ENCODE measurements around the gene SIMC1.

SIMC1 gene

DNA sequence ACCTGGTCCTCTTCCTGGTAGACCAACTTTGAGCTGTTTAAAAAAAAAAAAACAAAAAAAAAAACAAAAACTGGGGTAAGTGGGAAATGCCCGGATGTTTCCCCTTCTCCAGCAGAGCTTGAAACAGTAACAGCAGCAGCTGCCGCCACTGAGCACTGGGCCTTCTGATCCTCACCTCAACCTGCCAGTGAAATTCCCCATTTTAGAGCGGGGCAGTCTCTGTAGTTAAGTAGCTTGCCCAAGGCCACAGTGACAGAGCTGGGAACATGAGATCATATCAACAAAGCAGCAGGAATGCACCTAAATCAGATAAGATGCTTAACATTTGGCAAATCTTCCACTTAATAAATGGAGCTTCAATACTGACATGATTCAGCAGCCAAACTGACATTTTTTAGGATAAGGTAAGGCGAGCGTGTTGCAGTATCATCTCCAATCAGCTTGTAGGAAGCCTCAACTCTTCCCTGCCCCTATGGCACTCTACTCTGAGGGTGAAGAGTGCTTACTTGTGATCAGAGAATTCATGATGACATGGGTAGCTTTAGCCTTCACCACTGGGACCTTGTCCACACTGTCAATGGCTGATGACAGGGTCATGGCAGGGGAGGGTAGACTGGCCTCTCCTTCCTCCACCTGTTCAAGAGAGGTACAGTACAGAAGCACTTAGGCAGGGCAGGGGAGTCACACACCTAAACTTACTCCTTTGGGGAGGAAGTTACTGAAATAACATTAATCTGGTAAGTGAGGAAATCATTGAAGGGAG lies 114.1 kb downstream of the SIMC1 start:
- in situ Hi-C loops (cut with MboI; ENCODE audit: low pct_unique_long_range_greater_than_20kb, low sequenced_read_pairs), result no loop called here

DNA sequence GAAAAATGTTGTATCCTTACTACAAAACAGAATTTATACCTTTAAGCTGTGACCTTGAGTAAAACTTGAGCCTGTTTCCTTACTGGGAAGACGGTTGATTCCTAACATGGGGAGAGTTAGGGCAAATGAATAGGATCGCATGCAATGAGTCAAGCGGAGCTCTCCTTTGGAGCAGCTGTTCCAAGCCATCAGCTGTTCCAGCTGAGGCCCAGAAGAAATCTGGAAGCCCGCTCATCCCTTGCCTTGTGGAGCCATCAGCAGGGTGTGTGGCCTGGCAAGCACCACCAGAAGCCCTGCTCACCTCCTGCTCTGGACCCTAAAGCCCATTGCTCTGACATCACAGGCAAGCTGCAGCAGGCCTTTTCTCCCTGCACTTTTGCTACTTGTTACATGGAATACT lies 115.3 kb downstream of the SIMC1 start:
- in situ Hi-C loops (cut with MboI; ENCODE audit: low pct_unique_long_range_greater_than_20kb, low sequenced_read_pairs), result no loop called here
- DNase-seq, result no peak

More for the DNA sequence above, 114.1 kb downstream of the SIMC1 start:
- DNase-seq, result no peak

DNA sequence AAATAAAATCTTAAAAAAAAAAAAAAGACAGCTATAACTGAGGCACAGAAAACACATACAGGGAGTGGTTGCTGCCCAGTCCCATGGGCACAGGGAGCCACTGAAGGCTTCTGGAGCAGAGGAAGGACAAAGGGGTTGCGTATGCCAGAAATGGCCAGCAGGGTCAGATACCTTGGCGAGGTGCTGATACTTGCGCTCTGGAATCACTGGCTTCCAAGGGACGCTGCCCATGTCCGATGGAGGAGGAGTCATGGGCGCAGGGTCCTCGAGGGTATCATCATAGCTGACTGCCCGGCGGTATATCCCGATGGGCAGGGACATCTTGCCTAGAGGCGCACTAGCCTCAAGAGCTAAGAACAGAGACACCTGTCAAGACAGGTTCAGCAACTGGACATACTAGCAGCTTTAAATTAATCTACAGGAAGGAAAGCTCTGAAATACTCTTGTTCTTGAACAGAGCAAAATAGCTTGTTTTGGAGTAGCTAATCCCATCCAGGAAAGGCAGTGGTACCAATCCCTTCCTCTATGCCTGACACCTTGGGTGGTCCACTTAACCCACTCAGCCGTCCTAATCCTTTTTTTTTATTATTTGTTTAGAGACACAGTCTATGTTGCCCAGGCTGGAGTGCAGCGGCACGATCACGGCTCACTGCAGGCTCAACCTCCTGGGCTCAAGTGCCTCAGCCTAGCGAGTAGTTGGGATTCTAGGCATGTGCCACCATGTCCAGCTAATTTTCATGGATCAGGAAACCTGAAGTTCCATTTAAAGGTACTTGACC lies 117.4 kb downstream of the SIMC1 start:
- in situ Hi-C loops (cut with MboI; ENCODE audit: low pct_unique_long_range_greater_than_20kb, low sequenced_read_pairs), result no loop called here
- no peak for DNase-seq

DNA sequence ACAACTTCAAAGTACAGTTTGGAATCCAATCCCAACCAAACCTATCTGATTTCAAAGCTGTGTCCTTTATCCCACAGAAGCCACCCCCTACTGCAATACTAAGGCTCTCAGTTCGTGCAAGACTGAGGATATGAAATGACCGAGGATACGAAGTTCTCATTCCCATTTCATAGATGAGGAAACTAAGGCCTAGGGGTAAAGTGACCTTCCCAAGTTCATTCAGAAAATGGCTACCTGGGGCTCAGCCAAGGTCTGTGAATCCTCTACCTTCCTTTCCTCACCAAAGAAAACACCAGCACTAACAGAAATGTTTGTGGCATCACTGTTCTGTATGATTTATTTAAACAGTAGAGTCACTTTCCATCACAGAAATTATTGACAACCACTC lies 117.9 kb downstream of the SIMC1 start:
- no peak for DNase-seq
- in situ Hi-C loops (cut with MboI; ENCODE audit: low pct_unique_long_range_greater_than_20kb, low sequenced_read_pairs), result no loop called here

DNA sequence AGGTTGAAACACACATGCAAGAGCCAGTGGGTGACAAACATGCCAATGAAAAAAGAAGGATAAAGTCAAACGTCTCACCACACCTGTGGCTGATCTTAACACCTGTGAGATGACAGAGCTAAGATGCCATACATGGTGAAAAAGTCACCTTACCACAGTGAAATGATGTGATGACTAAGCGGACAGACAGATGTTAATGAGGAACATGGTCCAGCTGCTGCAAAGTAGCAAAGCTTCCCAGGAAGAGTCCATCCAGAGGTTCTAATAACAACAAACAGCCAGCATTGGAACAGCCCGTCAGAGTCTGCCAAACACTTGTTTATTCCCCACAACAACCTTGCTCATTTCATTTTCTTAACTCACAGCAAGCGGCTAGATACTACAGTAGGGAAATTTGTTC lies 121.4 kb downstream of the SIMC1 start:
- in situ Hi-C loops (cut with MboI; ENCODE audit: low pct_unique_long_range_greater_than_20kb, low sequenced_read_pairs), result no loop called here

DNA sequence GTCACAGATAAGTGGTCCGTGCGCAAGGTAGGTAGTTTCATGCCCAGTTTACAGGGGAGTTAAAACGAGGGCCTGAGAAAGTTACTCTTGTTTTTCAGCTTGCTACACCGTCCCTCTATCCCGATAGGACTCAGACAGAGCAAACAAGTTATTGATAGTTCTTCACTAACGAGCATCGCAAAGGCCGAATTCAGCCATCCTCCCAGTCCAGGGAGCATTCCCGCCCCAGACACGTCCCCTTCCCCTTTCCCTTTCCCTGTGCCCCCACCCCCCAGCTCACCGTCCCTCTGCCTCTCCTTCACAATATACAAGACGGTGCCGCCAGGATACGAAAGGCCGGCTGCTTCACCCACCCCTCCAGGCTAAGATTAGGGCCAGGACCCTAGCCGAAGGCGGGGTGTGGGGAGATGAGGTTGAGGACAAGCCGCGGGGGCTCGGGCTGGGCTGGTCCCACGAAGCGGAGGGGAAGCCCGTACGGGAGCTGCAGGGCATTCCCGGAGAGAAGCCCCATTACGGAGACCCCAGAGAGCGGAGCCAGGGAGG lies 122.7 kb downstream of the SIMC1 start:
- in situ Hi-C loops (cut with MboI; ENCODE audit: low pct_unique_long_range_greater_than_20kb, low sequenced_read_pairs), result no loop called here
- DNase-seq, result peak; percentile 18

More for the DNA sequence above, 121.4 kb downstream of the SIMC1 start:
- DNase-seq, result no peak

DNA sequence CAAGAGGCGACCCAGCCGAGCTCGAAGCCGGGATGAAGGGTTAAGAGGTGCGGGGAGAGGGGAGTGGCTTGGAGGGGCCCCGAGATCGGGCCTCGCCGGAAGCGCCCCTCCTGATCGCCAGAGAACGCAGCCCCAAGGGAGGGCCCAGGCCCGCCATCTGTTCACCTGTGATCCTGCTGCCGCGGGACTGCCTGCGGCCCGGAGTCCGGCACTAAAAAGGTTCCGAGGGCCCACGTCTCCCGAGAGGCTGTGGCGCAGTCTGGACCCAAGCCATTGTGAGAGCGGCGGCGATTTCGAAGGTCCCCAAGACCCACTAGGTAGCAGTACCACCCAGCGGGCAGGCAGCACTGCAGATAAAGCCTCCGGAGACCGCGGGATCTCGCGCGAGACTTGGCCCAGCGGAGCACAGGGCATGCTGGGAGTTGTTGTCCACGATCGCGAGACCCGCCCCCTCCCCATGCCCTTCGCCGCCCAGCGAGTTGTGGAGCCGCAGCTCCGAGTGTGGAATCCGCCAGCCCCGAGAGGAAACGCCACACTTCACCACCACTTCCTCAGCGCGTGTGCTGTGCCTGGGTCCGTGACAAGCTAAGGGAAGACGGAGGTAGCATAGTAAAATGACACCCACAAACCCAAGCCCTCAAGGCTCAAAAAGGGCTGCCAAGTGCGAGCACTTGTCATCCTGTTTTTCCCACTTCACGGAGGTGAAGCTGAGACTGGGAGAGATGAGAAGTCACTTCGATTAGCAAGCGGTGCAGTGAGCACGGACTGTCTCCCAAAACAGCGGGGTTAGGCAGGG lies 123.4 kb downstream of the SIMC1 start, which contains the start of gene KIAA1191:
TSS of gene KIAA1191 (minus strand) at position 328 of the 796 bp plus-strand sequence. CDS start 2,256 bp downstream, outside the sequence.
- DNase-seq, result peak; percentile 96
- in situ Hi-C loops (cut with MboI; ENCODE audit: low pct_unique_long_range_greater_than_20kb, low sequenced_read_pairs), result no loop called here

DNA sequence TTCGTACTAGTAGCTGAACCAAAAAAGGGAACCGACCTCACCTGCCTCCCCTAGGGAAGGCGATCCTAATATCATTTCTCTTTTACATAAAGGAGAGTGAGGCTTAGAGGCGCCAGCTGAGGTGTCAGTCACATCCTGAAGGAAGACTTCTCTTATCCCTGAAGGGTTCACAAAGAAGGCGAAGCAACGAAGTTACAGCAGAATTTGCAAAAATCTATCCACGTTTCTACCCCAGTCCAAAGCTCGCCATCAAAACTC lies 123.9 kb downstream of the SIMC1 start:
- DNase-seq, result no peak
- in situ Hi-C loops (cut with MboI; ENCODE audit: low pct_unique_long_range_greater_than_20kb, low sequenced_read_pairs), result no loop called here

DNA sequence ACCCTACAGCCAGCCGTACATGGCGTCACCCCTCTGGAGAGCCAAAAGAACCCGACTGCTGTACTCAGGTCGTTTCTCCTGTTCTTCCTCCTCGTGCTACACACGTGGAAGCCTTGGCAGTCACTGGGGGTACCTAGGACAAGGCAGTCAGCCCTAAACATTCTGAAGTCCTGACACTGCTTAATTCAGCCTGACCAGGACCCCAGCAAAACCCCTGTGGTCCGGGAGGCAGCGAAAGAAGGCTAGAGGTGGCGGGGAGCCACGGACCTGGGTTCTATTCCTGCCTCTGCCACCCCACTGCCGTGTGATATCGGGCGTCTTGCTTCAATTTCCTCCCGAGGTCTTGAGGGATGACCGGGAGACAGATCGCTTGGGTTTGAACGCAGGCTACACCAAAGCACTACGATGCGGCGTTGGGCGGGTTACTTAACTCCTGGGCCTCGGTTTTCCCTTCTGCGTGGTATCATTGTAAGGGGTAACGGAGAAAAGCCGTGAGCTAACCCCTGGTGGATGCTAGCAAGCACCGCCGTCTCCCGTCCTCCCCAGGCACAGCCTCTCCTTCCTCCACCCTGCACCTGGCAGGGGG lies 126.6 kb downstream of the SIMC1 start:
- in situ Hi-C loops (cut with MboI; ENCODE audit: low pct_unique_long_range_greater_than_20kb, low sequenced_read_pairs), result no loop called here
- no peak for DNase-seq

DNA sequence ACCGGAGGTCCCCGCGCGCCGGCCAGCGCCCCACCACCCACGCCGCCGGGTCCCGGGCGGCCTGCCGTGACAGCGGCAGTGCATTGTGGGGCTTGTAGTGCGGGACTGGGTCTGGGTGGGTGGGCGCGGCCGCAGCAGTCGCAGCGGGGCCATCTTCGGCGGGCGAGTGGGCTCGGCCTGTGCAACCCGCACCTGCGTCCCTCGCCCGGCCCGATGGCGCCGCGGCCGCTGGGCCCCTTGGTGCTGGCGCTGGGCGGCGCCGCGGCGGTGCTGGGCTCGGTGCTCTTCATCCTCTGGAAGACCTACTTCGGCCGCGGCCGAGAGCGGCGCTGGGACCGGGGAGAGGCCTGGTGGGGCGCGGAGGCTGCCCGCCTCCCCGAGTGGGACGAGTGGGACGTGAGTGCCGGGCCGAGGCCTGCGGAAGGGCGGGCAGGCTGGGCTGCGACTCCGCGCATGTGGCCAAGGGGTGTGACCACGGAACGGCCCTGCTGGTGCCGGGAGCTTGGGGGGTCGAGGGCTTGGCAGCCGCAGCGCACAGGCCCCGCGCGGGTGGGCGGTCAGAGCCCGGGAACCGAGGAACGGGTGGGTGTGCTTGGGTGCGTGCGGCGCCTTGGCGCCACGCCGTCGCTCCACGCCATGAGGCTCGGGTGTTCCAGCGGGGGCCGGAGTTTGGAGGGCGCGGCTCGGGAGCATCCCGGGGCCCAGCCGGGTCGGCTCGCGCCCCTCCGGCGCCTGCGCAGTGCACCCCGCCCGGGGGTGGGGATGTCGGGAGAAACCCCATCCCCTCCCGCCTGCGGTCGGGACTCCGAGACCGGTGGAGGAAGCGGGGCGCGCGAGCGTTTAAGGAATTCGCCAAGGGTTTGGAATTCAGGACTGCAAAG lies 127.4 kb downstream of the SIMC1 start, which contains the start of gene ARL10:
TSS of gene ARL10 (plus strand) at position 137 of the 881 bp plus-strand sequence. CDS start at position 214, 77 bp downstream.
- no peak for DNase-seq

DNA sequence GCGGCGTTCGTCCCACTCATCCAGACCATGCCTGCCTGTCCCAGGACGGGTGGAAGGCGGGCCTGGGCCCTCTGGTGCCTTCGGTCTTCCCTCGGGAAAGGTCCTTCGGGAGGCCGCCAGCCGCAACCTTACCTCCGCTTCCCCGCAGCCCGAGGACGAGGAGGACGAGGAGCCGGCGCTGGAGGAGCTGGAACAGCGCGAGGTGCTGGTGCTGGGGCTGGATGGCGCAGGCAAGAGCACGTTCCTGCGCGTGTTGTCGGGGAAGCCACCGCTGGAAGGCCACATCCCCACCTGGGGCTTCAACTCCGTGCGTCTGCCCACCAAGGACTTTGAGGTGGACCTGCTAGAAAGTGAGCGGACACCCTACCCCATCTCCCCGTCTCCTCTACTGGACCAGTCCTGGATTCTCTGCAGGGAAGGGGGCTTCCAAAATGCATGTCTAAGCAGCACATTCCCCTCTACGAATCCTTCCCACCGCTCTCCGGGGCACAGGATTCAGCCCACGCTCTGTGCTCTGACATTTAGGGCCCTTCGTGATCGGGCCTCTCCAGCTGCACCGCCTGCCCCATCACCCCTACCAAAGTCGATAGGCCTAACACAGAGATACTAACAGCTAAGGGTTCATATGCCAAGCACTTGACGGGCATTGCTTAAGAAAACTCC lies 128.1 kb downstream of the SIMC1 start:
- no peak for DNase-seq
- in situ Hi-C loops (cut with MboI; ENCODE audit: low pct_unique_long_range_greater_than_20kb, low sequenced_read_pairs), result no loop called here

More for the DNA sequence above, 127.4 kb downstream of the SIMC1 start, which contains the start of gene ARL10:
- in situ Hi-C loops (cut with MboI; ENCODE audit: low pct_unique_long_range_greater_than_20kb, low sequenced_read_pairs), result no loop called here

DNA sequence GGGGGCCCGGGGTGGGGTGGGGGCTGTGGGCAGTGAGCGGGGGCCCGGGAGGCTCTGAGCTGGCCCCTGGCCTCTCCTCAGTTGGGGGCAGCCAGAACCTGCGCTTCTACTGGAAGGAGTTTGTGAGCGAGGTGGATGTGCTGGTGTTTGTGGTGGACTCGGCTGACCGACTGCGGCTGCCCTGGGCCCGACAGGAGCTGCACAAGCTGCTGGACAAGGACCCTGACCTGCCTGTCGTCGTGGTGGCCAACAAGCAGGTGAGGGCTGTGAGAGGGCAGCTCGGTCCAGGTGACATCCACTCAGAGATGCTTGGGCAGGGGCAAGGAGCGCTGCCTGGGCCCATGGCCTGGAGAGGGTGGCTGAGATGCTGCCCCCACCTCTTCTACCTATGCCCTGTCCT lies 130.5 kb downstream of the SIMC1 start:
- in situ Hi-C loops (cut with MboI; ENCODE audit: low pct_unique_long_range_greater_than_20kb, low sequenced_read_pairs), result no loop called here
- no peak for DNase-seq

DNA sequence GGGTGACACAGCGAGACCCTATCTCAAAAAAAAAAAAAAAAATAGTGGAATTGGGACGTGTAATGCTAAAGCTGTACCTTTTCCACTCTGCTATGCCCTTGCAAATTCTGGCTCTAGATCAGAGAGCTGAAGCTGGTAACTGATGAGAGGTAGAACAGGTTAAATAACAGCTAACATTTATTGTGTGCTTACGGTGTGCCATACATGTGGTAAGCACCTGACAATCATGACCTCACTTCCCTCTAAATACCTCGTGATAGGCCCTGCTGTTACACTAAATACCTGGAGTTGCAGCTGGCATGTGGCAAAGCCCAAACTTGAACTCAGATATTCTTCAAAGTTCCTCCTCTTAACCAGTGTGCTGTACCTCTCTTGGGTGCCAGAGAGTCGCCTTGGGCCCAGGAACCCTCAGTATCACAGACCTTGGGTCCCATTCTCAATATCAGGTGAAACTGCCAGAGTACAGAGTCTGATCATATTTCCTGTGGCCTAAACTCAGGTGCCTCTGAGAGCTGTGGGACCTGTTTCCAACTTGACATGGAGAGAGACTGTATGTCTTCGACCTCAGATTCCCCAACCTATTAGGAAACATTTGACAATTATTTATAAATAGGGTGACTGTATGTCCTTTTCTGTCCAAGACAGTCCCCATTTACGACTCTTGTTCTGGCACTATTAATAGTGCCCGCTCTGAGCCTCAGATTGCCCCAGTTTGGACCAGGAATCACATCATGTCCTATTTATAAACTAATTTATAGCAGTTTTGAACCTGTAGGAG lies 131.9 kb downstream of the SIMC1 start:
- DNase-seq, result no peak
- in situ Hi-C loops (cut with MboI; ENCODE audit: low pct_unique_long_range_greater_than_20kb, low sequenced_read_pairs), result no loop called here

DNA sequence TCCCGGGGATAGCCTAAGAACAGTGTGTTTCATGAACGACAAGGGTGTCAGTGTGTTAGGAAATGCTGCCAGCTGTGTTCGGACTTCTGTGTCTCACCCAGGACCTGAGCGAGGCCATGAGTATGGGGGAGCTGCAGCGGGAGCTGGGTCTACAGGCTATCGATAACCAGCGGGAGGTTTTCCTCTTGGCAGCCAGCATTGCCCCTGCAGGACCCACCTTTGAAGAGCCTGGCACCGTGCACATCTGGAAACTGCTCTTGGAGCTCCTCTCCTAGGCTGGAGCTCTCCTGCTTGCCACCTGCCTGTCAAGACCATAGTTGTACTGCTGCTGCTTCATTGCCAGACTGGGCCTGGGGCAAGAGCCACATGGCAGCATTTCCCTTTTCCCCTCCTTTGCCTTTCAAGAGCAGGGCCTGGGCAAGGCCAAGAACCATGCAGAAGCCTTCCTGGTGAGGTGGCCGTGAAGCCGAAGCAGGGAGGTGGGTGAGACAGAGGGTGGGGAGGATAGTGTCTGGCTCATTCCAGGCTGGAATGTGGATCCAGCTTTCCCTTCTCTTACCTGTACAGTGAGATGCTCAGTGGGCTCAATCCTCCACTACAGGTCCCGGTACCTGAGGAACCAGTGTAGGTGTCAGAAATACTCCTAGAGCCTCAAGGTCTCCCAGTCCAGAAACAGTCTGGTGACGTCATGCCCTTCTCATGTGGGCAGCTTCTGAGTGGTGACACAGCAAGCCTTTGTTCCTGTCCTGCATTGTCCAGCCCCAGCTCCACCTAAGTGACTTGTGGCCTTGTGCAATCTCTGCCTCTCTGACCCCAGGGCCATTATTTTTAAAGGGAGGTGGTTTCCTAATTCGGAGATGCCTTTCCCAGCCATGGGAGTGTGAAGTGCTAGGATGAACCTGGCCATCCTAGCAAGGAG lies 133.7 kb downstream of the SIMC1 start:
- no peak for DNase-seq
- in situ Hi-C loops (cut with MboI; ENCODE audit: low pct_unique_long_range_greater_than_20kb, low sequenced_read_pairs), result no loop called here

DNA sequence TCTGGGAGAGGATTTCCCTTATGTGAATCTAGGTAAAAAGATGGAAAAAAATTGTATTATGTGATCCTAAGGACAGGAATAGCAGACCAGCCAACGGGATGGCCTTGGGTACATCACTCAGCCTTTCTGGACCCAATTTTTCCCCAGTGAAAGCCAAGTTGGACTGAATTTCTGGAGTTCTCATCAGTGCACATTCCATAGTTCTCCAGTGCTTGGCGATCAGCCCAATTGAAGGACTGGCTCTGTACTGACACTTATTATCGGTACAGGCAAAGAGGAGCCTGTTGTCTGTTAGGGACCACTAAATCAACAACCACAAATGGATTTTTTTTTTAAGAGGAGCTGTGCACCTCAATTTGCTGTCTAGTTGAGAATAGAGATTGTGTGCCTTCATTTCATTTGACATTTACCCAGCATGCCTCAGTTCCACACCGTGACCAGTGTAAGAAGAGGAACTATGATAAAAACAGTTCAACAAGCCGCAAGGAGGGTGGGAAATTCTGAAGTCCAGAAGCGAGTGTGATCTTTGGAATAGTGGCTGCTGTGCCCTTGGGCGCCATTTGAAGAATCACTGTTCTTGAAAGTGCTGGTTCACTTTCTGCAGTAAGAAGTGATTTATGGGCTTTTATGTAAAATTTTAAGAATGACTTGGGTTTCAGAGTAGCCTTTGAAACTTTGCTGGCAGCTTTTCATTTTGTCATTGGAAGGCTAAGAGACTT lies 135.0 kb downstream of the SIMC1 start:
- peak; percentile 28 for DNase-seq

More for the DNA sequence above, 135.0 kb downstream of the SIMC1 start:
- in situ Hi-C loops (cut with MboI; ENCODE audit: low pct_unique_long_range_greater_than_20kb, low sequenced_read_pairs), result no loop called here

Data from KBM-7 (cell line).